B cell (primary cell): ENCODE measurements around the gene PRR18.

Experiments
- EZH2 ChIP-seq: IDR thresholded peaks from 2 replicates; pipeline ENCODE4 v1.6.1; 2012; ENCODE audit warnings: borderline replicate concordance, low read depth, mild to moderate bottlenecking, moderate library complexity, low read length; ENCODE audit not compliant: insufficient read depth, poor library complexity, severe bottlenecking
- TF ChIP-seq, protein P1 (sequence below): fragments of 200-600 bp; IDR thresholded peaks from one replicate; pipeline ENCODE4 v1.8.0; 2022; ENCODE audit warnings: antibody characterized with exemption, mild to moderate bottlenecking

DNA sequence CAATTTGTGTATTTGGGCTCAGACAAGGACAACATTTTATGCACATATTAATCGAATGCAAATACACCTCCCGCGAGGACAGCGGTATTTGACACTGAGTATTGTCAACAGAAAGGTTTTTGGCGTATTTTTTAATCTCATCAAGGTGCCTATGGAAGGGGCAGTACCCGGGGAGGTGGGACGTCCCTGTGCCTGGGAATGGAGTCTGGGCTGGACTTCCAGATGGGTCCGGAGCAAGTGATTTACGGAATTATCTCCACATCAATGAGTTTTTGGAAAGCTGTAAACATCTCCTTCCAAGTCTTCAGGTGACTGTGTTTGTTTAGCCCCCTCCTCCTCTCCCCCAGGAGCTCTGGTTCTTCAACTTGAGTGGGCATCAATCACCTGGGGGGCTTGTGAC lies 39.8 kb downstream of the PRR18 start:
- TF ChIP-seq EZH2, result no peak
- TF ChIP-seq, protein P1, sequence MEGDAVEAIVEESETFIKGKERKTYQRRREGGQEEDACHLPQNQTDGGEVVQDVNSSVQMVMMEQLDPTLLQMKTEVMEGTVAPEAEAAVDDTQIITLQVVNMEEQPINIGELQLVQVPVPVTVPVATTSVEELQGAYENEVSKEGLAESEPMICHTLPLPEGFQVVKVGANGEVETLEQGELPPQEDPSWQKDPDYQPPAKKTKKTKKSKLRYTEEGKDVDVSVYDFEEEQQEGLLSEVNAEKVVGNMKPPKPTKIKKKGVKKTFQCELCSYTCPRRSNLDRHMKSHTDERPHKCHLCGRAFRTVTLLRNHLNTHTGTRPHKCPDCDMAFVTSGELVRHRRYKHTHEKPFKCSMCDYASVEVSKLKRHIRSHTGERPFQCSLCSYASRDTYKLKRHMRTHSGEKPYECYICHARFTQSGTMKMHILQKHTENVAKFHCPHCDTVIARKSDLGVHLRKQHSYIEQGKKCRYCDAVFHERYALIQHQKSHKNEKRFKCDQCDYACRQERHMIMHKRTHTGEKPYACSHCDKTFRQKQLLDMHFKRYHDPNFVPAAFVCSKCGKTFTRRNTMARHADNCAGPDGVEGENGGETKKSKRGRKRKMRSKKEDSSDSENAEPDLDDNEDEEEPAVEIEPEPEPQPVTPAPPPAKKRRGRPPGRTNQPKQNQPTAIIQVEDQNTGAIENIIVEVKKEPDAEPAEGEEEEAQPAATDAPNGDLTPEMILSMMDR, result no peak
